Testis (tissue), 3 donors: ENCODE measurements around the gene MYADM. TPM values are rescaled to one million over a fixed set of nuclear protein-coding genes. Genes with fewer than 3 reads are reported as not detected.

Experiments used
- DNase-seq: peaks from one replicate; pipeline ENCODE4 v3.0.0-alpha.2; 2019
- H3K27ac ChIP-seq, 2 donors: fragments of 200-600 bp; sonication (generic); one replicate each; pipeline ENCODE4 v1.5.1; 2019
- H3K27me3 ChIP-seq: fragments of 200-600 bp; sonication (generic); one replicate; pipeline ENCODE4 v1.5.1; 2019
- H3K36me3 ChIP-seq: fragments of 200-600 bp; sonication (generic); one replicate; pipeline ENCODE4 v1.5.1; 2017; ENCODE audit warnings: low read depth; ENCODE audit errors: missing control alignments
- H3K4me1 ChIP-seq: fragments of 200-600 bp; sonication (generic); one replicate; pipeline ENCODE4 v1.5.1; 2019
- H3K4me3 ChIP-seq, 2 donors: fragments of 200-600 bp; sonication (generic); one replicate each; pipeline ENCODE4 v1.5.1; 2017 to 2019
- H3K9me3 ChIP-seq: fragments of 200-600 bp; sonication (generic); one replicate; pipeline ENCODE4 v1.5.1; 2017
- CTCF ChIP-seq, 3 experiments: fragments of 450-650 bp in 2 of 3; fragments of 200-600 bp in 1 of 3; sonication (generic) in 1 of 3; IDR thresholded peaks; one replicate each; pipeline ENCODE4 v1.5.1; 2016 to 2019; ENCODE audit warnings: antibody characterized with exemption in 3 of 3, mild to moderate bottlenecking in 2 of 3, moderate library complexity in 1 of 3
- POLR2A ChIP-seq: fragments of 450-650 bp; IDR thresholded peaks from one replicate; pipeline ENCODE4 v1.6.1; 2017; ENCODE audit warnings: antibody characterized with exemption, mild to moderate bottlenecking, moderate library complexity
- WGBS, 2 donors: methylation state at CpG; one replicate each; pipeline ENCODE4 v1.1.5; 2018; 5-methylcytosine and 5-hydroxymethylcytosine counted together
- intact Hi-C: fragments of 100-400 bp; cut with DNase I; formaldehyde crosslinking; loops from one replicate; pipeline ENCODE4 v1.15.1; 2023; ENCODE audit warnings: low total_unique reads
- polyA plus RNA-seq: library from polyadenylated mRNA; stranded (reverse); fragments of 350-450 nt; fragmentation: Illumina TruSeq; extraction: RNeasy Lipid Tissue Mini Kit (QIAGEN cat#74804); gene quantifications from one replicate; pipeline ENCODE4 v1.2.3, GENCODE V29; 2014; ENCODE audit warnings: low read depth, low replicate concordance; ENCODE audit not compliant: insufficient read depth
- total RNA-seq, 2 donors: library from RNA; depleted of rRNA; stranded (reverse); fragments of >200 nt; gene quantifications; one replicate each; pipeline ENCODE4 v1.2.3, GENCODE V29; 2016

Gene MYADM
- total and polyA plus RNA-seq, 3 donors from 2014 or later, result 48.7 to 128 (median 57.8) TPM

GRCh38 chr19:53906211-53907192 lies 38.8 kb downstream of the MYADM start:
- intact Hi-C loops, result no loop called here
- peak; percentile 37 to 88 (median 56) for TF ChIP-seq CTCF (IDR thresholded peaks at IDR 0.05)
- no peak for TF ChIP-seq POLR2A
- 11 to 13% methylated on average over 36 to 48 of the region's 48 CpGs for WGBS, 2 donors
- Histone ChIP-seq H3K4me3 (no peak overlapping the region), H3K9me3 (no peaks in the 10 kb centered on the region), H3K27me3 (no peaks in the 10 kb centered on the region), H3K27ac (no peak overlapping the region), H3K4me1 (peaks cover 8% of the 10 kb centered on the region), H3K36me3 (no peaks in the 10 kb centered on the region)
- DNase-seq, result peak; percentile 50

GRCh38 chr19:53907193-53907581 lies 39.5 kb downstream of the MYADM start:
- Histone ChIP-seq H3K9me3 (no peaks in the 10 kb centered on the region), H3K36me3 (no peaks in the 10 kb centered on the region), H3K27me3 (no peaks in the 10 kb centered on the region), H3K27ac (no peak overlapping the region), H3K4me1 (peaks cover 8% of the 10 kb centered on the region), H3K4me3 (no peak overlapping the region)
- TF ChIP-seq POLR2A (no peak), CTCF (IDR thresholded peaks at IDR 0.05) (no peak)
- intact Hi-C loops, result no loop called here
- DNase-seq, result no peak
- 20 to 21% methylated on average over 14 of the region's 14 CpGs for WGBS, 2 donors

- DNase-seq, result no peak
- Histone ChIP-seq H3K4me3 (no peak overlapping the region), H3K4me1 (peaks cover 8% of the 10 kb centered on the region), H3K9me3 (no peaks in the 10 kb centered on the region), H3K27me3 (no peaks in the 10 kb centered on the region), H3K36me3 (no peaks in the 10 kb centered on the region), H3K27ac (no peak overlapping the region)
- WGBS, 2 donors, result 7 to 13% methylated on average over 15 to 17 of the region's 17 CpGs
- intact Hi-C loops, result no loop called here
- TF ChIP-seq CTCF (IDR thresholded peaks at IDR 0.05) (no peak), POLR2A (no peak)
These were observed 40.0 kb downstream of the MYADM start for GRCh38 chr19:53907690-53908089.

GRCh38 chr19:53908106-53908934 lies 40.6 kb downstream of the MYADM start:
- Histone ChIP-seq H3K4me3 (peak overlapping the region in 1 of 2 donors; percentile 18), H3K27ac (no peak overlapping the region), H3K4me1 (peaks cover 8% of the 10 kb centered on the region), H3K9me3 (no peaks in the 10 kb centered on the region), H3K36me3 (no peaks in the 10 kb centered on the region), H3K27me3 (no peaks in the 10 kb centered on the region)
- TF ChIP-seq CTCF (IDR thresholded peaks at IDR 0.05) (no peak), POLR2A (no peak)
- intact Hi-C loops, result no loop called here
- 2 to 5% methylated on average over 9 to 38 of the region's 51 CpGs for WGBS, 2 donors
- DNase-seq, result peak; percentile 79
